ENCODE results near the gene EYS. TPM values are rescaled to one million over a fixed set of nuclear protein-coding genes. Genes with fewer than 3 reads are reported as not detected.
"Not testable (repeated sequence)": the region's sequence is repeated elsewhere in the genome, so short reads cannot be mapped to it uniquely, and the experiment has no call there.

EYS gene
- total and polyA plus RNA-seq, 2 donors from 2014 or later: not detected

DNA sequence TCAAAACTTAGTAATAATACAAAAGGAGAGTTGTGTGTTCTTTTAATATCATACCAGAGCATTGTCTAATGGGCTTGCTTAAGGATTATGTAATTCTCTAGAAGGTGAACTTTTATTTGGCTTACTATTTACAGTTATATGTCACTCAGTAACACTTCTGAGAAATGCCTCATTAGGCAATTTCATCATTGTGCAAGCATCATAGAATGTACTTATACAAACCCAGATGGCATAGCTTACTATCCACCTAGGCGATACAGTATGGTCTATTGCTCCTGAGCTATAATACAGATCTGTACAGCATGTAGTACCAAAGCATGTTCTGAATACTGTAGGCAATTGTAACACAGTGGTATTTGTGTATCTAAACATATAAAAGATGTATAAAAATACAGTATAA, 1731.3 kb downstream of the EYS start:
- DNase-seq (no peak), FAIRE-seq (no peak)
- H3K9me3 ChIP-seq (ENCODE audit: control insufficient read depth in 2 of 3, insufficient read depth in 1 of 3, low read length in 3 of 3): no peaks in the 10 kb centered on the region
- no peak overlapping the region for H3K4me3 ChIP-seq (ENCODE audit: low read length in 3 of 3)
- intact Hi-C loops (cut with DNase I): no loop called here
- H3K27ac ChIP-seq (ENCODE audit: low read depth in 2 of 2, low read length in 2 of 2): no peak overlapping the region
- H3K9ac ChIP-seq (ENCODE audit: low read length in 3 of 3): no peak overlapping the region
- no peaks in the 10 kb centered on the region for H3K27me3 ChIP-seq (ENCODE audit: control insufficient read depth, insufficient read depth, low read length)
- no peaks in the 10 kb centered on the region for H3K4me1 ChIP-seq (ENCODE audit: control insufficient read depth in 2 of 3, insufficient read depth in 2 of 3, low read depth in 1 of 3, low read length in 3 of 3)
- TF ChIP-seq, protein P1, sequence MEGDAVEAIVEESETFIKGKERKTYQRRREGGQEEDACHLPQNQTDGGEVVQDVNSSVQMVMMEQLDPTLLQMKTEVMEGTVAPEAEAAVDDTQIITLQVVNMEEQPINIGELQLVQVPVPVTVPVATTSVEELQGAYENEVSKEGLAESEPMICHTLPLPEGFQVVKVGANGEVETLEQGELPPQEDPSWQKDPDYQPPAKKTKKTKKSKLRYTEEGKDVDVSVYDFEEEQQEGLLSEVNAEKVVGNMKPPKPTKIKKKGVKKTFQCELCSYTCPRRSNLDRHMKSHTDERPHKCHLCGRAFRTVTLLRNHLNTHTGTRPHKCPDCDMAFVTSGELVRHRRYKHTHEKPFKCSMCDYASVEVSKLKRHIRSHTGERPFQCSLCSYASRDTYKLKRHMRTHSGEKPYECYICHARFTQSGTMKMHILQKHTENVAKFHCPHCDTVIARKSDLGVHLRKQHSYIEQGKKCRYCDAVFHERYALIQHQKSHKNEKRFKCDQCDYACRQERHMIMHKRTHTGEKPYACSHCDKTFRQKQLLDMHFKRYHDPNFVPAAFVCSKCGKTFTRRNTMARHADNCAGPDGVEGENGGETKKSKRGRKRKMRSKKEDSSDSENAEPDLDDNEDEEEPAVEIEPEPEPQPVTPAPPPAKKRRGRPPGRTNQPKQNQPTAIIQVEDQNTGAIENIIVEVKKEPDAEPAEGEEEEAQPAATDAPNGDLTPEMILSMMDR (IDR thresholded peaks at IDR 0.05; ENCODE audit: borderline replicate concordance, extremely low read depth, insufficient read depth): no peak
- no peaks in the 10 kb centered on the region for H3K36me3 ChIP-seq (ENCODE audit: control insufficient read depth in 2 of 3, insufficient read depth in 3 of 3, low read length in 3 of 3)

- DNase-seq (peak in 2 of 5 donors; percentile 9 to 12), FAIRE-seq (no peak)
- no peaks in the 10 kb centered on the region for H3K9me3 ChIP-seq (ENCODE audit: control insufficient read depth in 2 of 3, insufficient read depth in 1 of 3, low read length in 3 of 3)
- intact Hi-C loops (cut with DNase I): no loop called here
- H3K27me3 ChIP-seq (ENCODE audit: control insufficient read depth, insufficient read depth, low read length): no peaks in the 10 kb centered on the region
- no peaks in the 10 kb centered on the region for H3K4me1 ChIP-seq (ENCODE audit: control insufficient read depth in 2 of 3, insufficient read depth in 2 of 3, low read depth in 1 of 3, low read length in 3 of 3)
- no peaks in the 10 kb centered on the region for H3K36me3 ChIP-seq (ENCODE audit: control insufficient read depth in 2 of 3, insufficient read depth in 3 of 3, low read length in 3 of 3)
- H3K4me3 ChIP-seq (ENCODE audit: low read length in 3 of 3): no peak overlapping the region
- TF ChIP-seq, protein P1 (IDR thresholded peaks at IDR 0.05; ENCODE audit: borderline replicate concordance, extremely low read depth, insufficient read depth): no peak
- H3K27ac ChIP-seq (ENCODE audit: low read depth in 2 of 2, low read length in 2 of 2): no peak overlapping the region
- H3K9ac ChIP-seq (ENCODE audit: low read length in 3 of 3): no peak overlapping the region
These were observed 1738.4 kb downstream of the EYS start for GRCh38 chr6:63968650-63969049.

- intact Hi-C loops (cut with DNase I): no loop called here
- H3K4me1 ChIP-seq (ENCODE audit: control insufficient read depth in 2 of 3, insufficient read depth in 2 of 3, low read depth in 1 of 3, low read length in 3 of 3): no peaks in the 10 kb centered on the region
- no peak for FAIRE-seq
- TF ChIP-seq, protein P1 (IDR thresholded peaks at IDR 0.05; ENCODE audit: borderline replicate concordance, extremely low read depth, insufficient read depth): no peak
- DNase-seq: no peak
- H3K36me3 ChIP-seq (ENCODE audit: control insufficient read depth in 2 of 3, insufficient read depth in 3 of 3, low read length in 3 of 3): no peaks in the 10 kb centered on the region
- no peaks in the 10 kb centered on the region for H3K27me3 ChIP-seq (ENCODE audit: control insufficient read depth, insufficient read depth, low read length)
- H3K9ac ChIP-seq (ENCODE audit: low read length in 3 of 3): no peak overlapping the region
- H3K27ac ChIP-seq (ENCODE audit: low read depth in 2 of 2, low read length in 2 of 2): no peak overlapping the region
- H3K9me3 ChIP-seq (ENCODE audit: control insufficient read depth in 2 of 3, insufficient read depth in 1 of 3, low read length in 3 of 3): no peaks in the 10 kb centered on the region
- no peak overlapping the region for H3K4me3 ChIP-seq (ENCODE audit: low read length in 3 of 3)
These were observed 1742.7 kb downstream of the EYS start for GRCh38 chr6:63964366-63964765.

DNA sequence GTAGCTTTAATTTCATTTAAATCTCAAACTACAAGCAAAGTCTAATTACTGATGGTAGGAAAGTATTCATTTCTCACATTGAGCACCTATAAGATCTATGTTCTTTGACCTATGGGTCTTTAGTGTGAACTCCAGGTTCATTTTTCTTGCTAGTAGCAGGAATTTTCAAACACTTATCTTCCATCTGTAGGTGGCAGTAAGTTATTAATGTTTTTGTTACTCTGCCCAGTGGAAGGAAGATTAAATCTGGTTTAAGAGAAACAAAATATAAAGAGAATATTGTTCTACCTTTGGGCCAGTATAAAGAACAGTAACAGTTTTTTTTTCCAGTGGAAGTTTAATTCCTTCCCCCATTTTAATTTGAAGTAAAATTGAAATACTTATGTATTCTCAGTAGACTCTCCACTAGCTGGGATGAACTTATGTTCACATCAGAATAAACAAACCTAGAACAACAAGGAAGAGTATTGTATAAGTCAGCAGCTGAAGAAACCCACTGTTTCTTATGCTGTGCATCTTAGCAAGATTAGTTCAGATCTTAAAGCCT, 1743.2 kb downstream of the EYS start:
- Histone ChIP-seq H3K27ac (ENCODE audit: low read depth in 2 of 2, low read length in 2 of 2) (no peak overlapping the region), H3K27me3 (ENCODE audit: control insufficient read depth, insufficient read depth, low read length) (no peaks in the 10 kb centered on the region), H3K9ac (ENCODE audit: low read length in 3 of 3) (no peak overlapping the region), H3K9me3 (ENCODE audit: control insufficient read depth in 2 of 3, insufficient read depth in 1 of 3, low read length in 3 of 3) (no peaks in the 10 kb centered on the region), H3K36me3 (ENCODE audit: control insufficient read depth in 2 of 3, insufficient read depth in 3 of 3, low read length in 3 of 3) (no peaks in the 10 kb centered on the region), H3K4me1 (ENCODE audit: control insufficient read depth in 2 of 3, insufficient read depth in 2 of 3, low read depth in 1 of 3, low read length in 3 of 3) (no peaks in the 10 kb centered on the region), H3K4me3 (ENCODE audit: low read length in 3 of 3) (no peak overlapping the region)
- TF ChIP-seq, protein P1 (IDR thresholded peaks at IDR 0.05; ENCODE audit: borderline replicate concordance, extremely low read depth, insufficient read depth): no peak
- DNase-seq (peak in 1 of 5 donors; percentile 13), FAIRE-seq (no peak)
- intact Hi-C loops (cut with DNase I): no loop called here

GRCh38 chr6:63953336-63954021, 1753.5 kb downstream of the EYS start:
- H3K9ac ChIP-seq (ENCODE audit: low read length in 3 of 3); H3K27ac ChIP-seq (ENCODE audit: low read depth in 2 of 2, low read length in 2 of 2); DNase-seq; H3K36me3 ChIP-seq (ENCODE audit: control insufficient read depth in 2 of 3, insufficient read depth in 3 of 3, low read length in 3 of 3); FAIRE-seq; H3K27me3 ChIP-seq (ENCODE audit: control insufficient read depth, insufficient read depth, low read length); intact Hi-C loops (cut with DNase I); H3K4me1 ChIP-seq (ENCODE audit: control insufficient read depth in 2 of 3, insufficient read depth in 2 of 3, low read depth in 1 of 3, low read length in 3 of 3); H3K4me3 ChIP-seq (ENCODE audit: low read length in 3 of 3); H3K9me3 ChIP-seq (ENCODE audit: control insufficient read depth in 2 of 3, insufficient read depth in 1 of 3, low read length in 3 of 3): not testable (repeated sequence)

Data from kidney (tissue), 14 donors.